Spleen (tissue), 10 donors: ENCODE results near the gene NXF3. TPM values are rescaled to one million over a fixed set of nuclear protein-coding genes. Genes with fewer than 3 reads are reported as not detected.

ENCODE experiments used
- polyA plus RNA-seq, 3 donors: library from polyadenylated mRNA; stranded (reverse); fragments of 200-250 nt; gene quantifications; one replicate each; pipeline ENCODE4 v1.2.1, GENCODE V29; 2013
- total RNA-seq, 7 donors: library from RNA; depleted of rRNA in 3 of 7; stranded (reverse); fragments of >200 nt in 3 of 7; fragmentation: NEBNext Ultra II Directional in 4 of 7; extraction: Animal tissue kit (Norgen Biotek cat#: 25700) in 4 of 7; gene quantifications; one replicate each; pipeline versions ENCODE4 v1.1.0 to v1.2.1, GENCODE V29; 2016 to 2021
- donor health status: healthy with polysubstance abuse.
- donor health status: DM: no; HTN: no; CAD: no; lungs with moderate emphysema.
- donor health status: DM: no; HTN: no; CAD: no.
- donor health status: Bipolar disorder and iron deficiency.
- donor health status: healthy.
- donor health status: DM: no; HTN: no; CAD: no.
- donor health status: DM: yes; HTN: yes; CAD: no.

NXF3 gene
- total and polyA plus RNA-seq, 10 donors, result 0.26 to 1.8 (median 0.64) TPM

Other genes starting within 250 kb of the NXF3 start
- gene RAB40AL, start 155.9 kb downstream of the NXF3 start, total RNA-seq, result 1 to 10 TPM in 5 of 7 donors, under 1 TPM in 1, not detected in 1; 0.87 to 2.0 (median 1.7) TPM
- gene RAB40AL, start 155.9 kb downstream of the NXF3 start, polyA plus RNA-seq, result under 1 TPM in 2 of 3 donors, not detected in 1; 0.09 to 0.13 TPM
- 1 to 10 TPM in 6 of 7 donors, under 1 TPM in 1; 0.85 to 3.4 (median 1.4) TPM for gene BEX1, start 29.0 kb downstream of the NXF3 start, total RNA-seq
- gene BEX1, start 29.0 kb downstream of the NXF3 start, polyA plus RNA-seq, result 1 to 10 TPM in 2 of 3 donors, under 1 TPM in 1; 1.00 to 5.9 (median 1.9) TPM
- 10 to 100 TPM; 26.0 to 58.6 (median 46.6) TPM for gene BEX4, start 122.0 kb upstream of the NXF3 start, total RNA-seq
- gene BEX4, start 122.0 kb upstream of the NXF3 start, polyA plus RNA-seq, result 10 to 100 TPM; 45.7 to 72.7 (median 57.6) TPM
- gene TCEAL8, start 162.0 kb upstream of the NXF3 start, total RNA-seq, result 10 to 100 TPM; 26.9 to 61.0 (median 43.4) TPM
- gene TCEAL8, start 162.0 kb upstream of the NXF3 start, polyA plus RNA-seq, result 10 to 100 TPM; 43.3 to 64.8 (median 58.1) TPM
- gene TCEAL5, start 183.6 kb upstream of the NXF3 start, total RNA-seq, result under 1 TPM in 1 of 7 donors, not detected in 6; 0.92 TPM
- gene TCEAL5, start 183.6 kb upstream of the NXF3 start, polyA plus RNA-seq, result not detected
- gene BEX2, start 217.8 kb upstream of the NXF3 start, total RNA-seq, result 10 to 100 TPM; 10.1 to 19.6 (median 14.6) TPM
- gene BEX2, start 217.8 kb upstream of the NXF3 start, polyA plus RNA-seq, result 10 to 100 TPM; 31.7 to 39.9 (median 34.7) TPM
- gene TCEAL7, start 237.1 kb upstream of the NXF3 start, total RNA-seq, result 1 to 10 TPM; 2.2 to 4.7 (median 3.2) TPM
- gene TCEAL7, start 237.1 kb upstream of the NXF3 start, polyA plus RNA-seq, result 1 to 10 TPM; 2.5 to 3.1 (median 2.5) TPM